ENCODE results near the gene GGPS1. TPM values are rescaled to one million over a fixed set of nuclear protein-coding genes. Genes with fewer than 3 reads are reported as not detected.
"Not testable (repeated sequence)": the region's sequence is repeated elsewhere in the genome, so short reads cannot be mapped to it uniquely, and the experiment has no call there.

Gene GGPS1
- 31.4 TPM for total RNA-seq
- long read RNA-seq, transcript GGPS1-201 (4 exons, 2,895 nt): major isoform, 37 of 40 reads
- long read RNA-seq, partial matches to known transcripts: 0 of 40 reads
- long read RNA-seq, other reads (novel, unspliced or antisense): 2 of 40 reads

- peak; percentile 99 for DNase-seq
- intact Hi-C loops (cut with DNase I): loop anchor here (5.0 kb wide), 1 partner anchor 89 kb away; no protein-coding TSS in a partner anchor
- ATAC-seq (ENCODE audit: poor library complexity): peak; percentile 96
Observed at GRCh38 chr1:235328271-235329138, at the start of gene GGPS1. GGPS1 (plus strand) TSS chr1:235328570; CDS start chr1:235335265, 6,695 bp downstream.

DNA sequence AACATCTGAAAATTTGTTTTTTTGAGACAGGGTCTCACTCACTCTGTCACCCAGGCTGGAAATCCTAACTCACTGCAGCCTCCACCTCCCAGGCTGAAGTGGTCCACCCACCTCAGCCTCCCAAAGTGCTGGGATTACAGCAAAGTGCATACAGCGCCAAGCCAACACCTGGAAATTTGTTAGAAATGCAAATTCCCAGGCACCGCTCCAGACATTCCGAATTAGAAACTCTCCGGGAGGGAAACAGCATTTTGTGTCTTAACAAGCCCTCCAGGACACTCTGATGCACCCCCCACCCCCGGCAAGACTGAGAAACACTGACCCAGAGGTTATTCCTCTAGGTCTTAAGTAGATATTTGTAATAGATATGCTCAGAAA, 49.5 kb upstream of the GGPS1 start:
- ATAC-seq (ENCODE audit: poor library complexity) (no peak), DNase-seq (no peak)
- intact Hi-C loops (cut with DNase I): no loop called here

DNA sequence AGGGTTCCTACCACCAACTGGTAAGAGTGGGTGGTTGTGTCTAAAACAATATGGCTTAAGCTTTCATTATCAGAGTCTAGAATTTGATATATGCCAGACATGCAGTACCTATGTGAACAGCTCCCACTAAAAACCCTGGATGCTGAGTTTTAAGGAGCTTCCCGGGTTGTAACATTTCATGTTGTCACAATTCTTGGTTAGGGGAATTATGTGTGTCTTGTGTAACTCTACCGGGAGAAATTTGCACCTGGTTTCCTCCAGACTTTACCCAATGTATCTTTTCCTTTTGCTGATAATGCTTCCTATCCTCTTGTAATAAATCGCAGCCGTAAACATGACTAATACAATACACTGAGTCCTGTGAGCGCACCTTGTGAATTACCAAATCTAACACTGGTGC, 48.7 kb upstream of the GGPS1 start:
- intact Hi-C loops (cut with DNase I): no loop called here
- ATAC-seq (ENCODE audit: poor library complexity) (no peak), DNase-seq (no peak)

- no peak for ATAC-seq (ENCODE audit: poor library complexity)
- no peak for DNase-seq
- intact Hi-C loops (cut with DNase I): no loop called here
Observed at GRCh38 chr1:235280467-235280866, 47.9 kb upstream of the GGPS1 start.

DNA sequence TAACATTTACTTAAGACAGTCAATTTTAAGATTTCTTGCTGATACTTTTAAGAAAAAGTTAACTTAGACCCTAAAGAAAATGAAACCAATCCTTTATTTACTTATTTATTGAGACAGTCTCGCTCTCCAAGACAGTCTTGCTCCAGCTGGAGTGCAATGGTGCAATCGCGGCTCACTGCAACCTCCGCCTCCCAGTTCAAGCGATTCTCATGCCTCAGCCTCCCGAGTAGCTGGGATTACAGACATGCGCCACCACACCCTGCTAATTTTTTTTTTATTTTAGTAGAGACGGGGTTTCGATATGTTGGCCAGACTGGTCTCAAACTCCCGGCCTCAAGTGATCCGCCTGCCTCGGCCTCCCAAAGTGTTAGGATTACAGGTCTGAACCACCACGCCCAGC, 44.7 kb upstream of the GGPS1 start:
- DNase-seq; intact Hi-C loops (cut with DNase I); ATAC-seq (ENCODE audit: poor library complexity): not testable (repeated sequence)

- ATAC-seq (ENCODE audit: poor library complexity) (no peak), DNase-seq (no peak)
- intact Hi-C loops (cut with DNase I): no loop called here
Observed at GRCh38 chr1:235284231-235284769, 44.1 kb upstream of the GGPS1 start.

DNA sequence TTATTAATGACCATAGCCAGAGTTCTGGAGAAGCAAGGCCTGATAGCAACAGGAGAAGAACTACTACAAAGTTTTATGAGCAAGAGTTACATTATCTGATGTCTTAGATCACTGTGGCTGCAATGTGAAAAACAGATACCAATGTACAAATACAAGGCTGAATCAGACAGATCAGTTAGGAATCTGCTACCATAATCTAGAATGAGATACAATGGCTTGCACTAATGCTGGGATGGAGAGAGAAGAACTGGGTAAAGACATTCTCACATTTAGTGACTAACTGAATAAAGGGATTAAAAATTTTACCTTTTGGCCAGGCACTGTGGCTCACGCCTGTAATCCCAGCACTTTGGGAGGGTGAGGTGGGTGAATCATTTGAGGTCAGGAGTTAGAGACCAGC, 41.7 kb upstream of the GGPS1 start:
- intact Hi-C loops (cut with DNase I): no loop called here
- no peak for DNase-seq
- no peak for ATAC-seq (ENCODE audit: poor library complexity)

DNA sequence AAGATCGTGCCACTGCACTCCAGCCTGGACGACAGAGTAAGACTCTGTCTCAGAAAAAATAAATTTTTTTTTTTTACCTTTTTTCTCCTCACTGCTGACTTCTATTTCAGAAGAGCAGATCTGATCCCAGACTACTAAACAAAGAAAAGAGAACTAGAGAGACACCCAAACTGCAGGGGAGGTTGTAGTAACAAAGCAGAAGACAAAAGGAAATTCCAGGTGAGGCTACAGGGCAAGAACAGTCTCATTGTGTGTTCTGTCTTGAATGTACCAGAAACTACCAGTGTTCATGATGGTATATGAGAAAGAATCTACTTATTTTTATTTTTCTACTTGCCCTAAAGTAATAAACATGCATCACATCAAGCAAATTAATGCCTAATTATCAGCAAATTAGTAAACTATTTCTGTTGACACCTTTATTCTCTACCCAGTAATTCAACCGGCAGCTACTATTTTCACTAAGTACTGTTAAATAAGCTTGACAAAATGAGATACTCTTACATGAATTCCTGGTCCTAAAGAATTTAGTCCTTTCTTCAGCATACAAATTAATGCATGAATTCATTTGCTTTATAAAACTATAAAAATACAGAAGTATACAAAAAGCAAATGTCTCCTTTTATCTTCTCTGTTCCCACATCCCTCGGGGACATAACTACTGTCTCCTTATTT, 41.0 kb upstream of the GGPS1 start:
- no peak for DNase-seq
- intact Hi-C loops (cut with DNase I): no loop called here
- ATAC-seq (ENCODE audit: poor library complexity): no peak

DNA sequence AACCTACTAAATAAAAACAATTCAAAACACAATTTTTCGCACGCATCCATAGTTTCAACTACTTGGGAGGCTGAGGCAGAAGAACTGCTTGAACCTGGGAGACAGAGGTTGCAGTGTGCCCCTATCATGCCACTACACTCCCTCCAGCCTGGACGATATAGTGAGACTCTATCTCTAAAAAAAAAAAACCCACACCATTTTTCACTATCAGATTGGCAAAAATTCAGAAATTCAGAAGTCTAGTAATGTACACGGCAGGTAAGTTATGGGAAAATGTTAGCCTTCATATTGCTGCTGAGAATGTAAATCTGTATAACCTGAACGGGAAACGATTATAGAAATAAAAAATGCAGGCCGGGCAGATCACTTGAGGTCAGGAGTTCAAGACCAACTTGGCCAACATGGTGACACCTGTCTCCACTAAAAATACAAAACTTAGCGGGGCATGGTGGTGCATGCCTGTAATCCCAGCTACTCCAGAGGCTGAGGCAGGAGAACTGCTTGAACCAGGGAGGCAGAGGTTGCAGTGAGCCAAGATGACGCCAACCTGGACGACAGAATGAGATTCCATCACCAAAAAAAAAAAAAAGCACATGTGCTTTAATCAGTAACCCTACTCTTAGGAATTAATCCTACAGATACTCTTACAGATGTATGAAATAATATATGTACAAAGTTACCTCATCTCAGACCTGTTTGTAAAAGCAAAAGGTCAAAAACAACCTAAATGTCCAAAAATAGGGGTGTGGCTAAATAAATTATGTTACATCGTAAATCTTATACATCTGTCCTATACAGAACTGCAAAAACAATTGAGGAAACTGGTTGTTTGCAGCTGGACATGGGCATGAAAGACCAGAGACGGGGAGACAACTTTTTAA, 38.3 kb upstream of the GGPS1 start:
- intact Hi-C loops (cut with DNase I): no loop called here
- DNase-seq (no peak), ATAC-seq (ENCODE audit: poor library complexity) (no peak)

DNA sequence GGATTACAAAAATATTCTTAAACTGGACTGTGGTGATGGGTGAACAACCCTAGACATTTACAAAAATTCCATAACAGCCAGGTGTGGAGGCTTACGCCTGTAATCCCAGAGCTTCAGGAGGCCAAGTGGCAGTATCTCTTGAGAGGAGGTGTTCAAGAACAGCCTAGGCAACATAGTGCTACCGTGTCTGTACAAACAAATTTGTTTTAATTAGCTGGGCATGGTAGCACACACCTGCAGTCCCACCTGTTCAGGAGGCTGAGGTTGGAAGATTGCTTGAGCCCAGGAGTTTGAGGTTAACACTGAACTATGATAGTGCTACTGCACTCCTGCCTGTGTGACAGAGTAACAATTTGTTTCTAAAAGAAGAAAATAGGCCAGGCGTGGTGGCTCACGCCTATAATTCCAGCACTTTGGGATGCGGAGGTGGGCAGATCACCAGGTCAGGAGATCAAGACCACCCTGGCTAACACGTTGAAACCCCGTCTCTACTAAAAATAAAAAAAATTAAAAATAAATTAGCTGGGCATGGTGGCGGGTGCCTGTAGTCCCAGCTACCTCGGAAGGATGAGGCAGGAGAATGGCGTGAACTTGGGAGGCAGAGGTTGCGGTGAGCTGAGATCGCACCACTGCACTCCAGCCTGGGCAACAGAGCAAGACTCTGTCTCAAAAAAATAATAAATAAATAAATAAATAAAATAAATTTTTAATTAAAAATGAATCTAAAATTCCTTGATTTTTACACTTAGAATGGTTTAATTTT, 37.4 kb upstream of the GGPS1 start:
- no peak for DNase-seq
- intact Hi-C loops (cut with DNase I): no loop called here
- ATAC-seq (ENCODE audit: poor library complexity): no peak

DNA sequence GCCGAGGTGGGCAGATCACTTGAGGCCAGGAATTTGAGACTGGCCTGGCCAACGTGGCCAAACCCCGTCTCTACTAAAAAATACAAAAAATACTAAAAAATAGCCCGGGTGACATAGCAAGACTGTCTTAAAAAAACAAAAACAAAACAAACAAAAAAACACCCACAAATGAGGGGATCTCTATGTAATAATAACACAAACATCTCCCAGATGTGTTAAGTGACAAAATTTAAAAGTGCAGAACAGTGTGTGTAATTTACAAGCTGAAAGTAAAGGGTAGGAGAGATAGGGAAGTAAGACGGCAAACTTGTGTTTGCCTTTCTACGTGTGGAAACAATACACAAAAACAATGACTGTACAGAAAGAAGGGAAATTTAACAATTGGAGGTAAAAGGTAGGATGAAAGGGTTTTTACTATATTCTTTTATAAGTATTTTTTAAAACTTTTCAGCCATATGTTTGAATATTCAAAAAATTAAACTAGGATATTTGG, 36.7 kb upstream of the GGPS1 start:
- ATAC-seq (ENCODE audit: poor library complexity) (no peak), DNase-seq (no peak)
- intact Hi-C loops (cut with DNase I): no loop called here

GRCh38 chr1:235292790-235293189, 35.6 kb upstream of the GGPS1 start:
- ATAC-seq (ENCODE audit: poor library complexity) (no peak), DNase-seq (no peak)
- intact Hi-C loops (cut with DNase I): no loop called here

GRCh38 chr1:235293322-235293942, 34.9 kb upstream of the GGPS1 start:
- intact Hi-C loops (cut with DNase I): no loop called here
- DNase-seq (no peak), ATAC-seq (ENCODE audit: poor library complexity) (no peak)

- no peak for DNase-seq
- ATAC-seq (ENCODE audit: poor library complexity): no peak
- intact Hi-C loops (cut with DNase I): no loop called here
Observed at GRCh38 chr1:235295902-235296350, 32.4 kb upstream of the GGPS1 start.

GRCh38 chr1:235296729-235297128, 31.6 kb upstream of the GGPS1 start:
- ATAC-seq (ENCODE audit: poor library complexity) (no peak), DNase-seq (no peak)
- intact Hi-C loops (cut with DNase I): no loop called here

DNA sequence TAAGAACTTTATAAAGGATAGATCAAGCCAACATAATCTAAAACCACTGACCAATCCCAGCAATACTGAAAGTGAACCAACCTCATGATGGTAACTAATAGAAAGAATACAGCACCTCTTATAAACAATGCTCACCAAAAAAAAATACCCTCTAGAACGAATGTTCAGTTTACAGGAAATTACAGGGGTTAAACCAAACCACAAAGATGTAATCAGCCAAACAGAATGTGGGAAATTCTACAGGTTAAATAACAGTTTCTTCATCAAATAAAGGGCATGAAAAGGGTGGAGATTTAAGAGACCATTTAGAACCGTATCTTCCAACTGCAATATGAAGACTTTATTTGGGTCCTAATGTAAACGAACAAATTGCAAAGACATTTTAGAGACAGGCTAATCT, 30.8 kb upstream of the GGPS1 start:
- intact Hi-C loops (cut with DNase I): no loop called here
- no peak for ATAC-seq (ENCODE audit: poor library complexity)
- DNase-seq: no peak

- ATAC-seq (ENCODE audit: poor library complexity) (no peak), DNase-seq (no peak)
- intact Hi-C loops (cut with DNase I): no loop called here
Observed at GRCh38 chr1:235298758-235299157, 29.6 kb upstream of the GGPS1 start.
